HL-60/S4 treated with phorbol 12-myristate 13-acetate at 8.2 ng/mL for 4 days and 3 days (cell line): ENCODE measurements around the gene HYPK.

Source experiments
- in situ Hi-C: fragments of 300-500 bp; cut with MboI; formaldehyde crosslinking; loops from 2 replicates; pipeline ENCODE4 v1.15.0; 2022; ENCODE audit warnings: low sequenced_read_pairs

The HYPK gene, protein sequence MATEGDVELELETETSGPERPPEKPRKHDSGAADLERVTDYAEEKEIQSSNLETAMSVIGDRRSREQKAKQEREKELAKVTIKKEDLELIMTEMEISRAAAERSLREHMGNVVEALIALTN

DNA sequence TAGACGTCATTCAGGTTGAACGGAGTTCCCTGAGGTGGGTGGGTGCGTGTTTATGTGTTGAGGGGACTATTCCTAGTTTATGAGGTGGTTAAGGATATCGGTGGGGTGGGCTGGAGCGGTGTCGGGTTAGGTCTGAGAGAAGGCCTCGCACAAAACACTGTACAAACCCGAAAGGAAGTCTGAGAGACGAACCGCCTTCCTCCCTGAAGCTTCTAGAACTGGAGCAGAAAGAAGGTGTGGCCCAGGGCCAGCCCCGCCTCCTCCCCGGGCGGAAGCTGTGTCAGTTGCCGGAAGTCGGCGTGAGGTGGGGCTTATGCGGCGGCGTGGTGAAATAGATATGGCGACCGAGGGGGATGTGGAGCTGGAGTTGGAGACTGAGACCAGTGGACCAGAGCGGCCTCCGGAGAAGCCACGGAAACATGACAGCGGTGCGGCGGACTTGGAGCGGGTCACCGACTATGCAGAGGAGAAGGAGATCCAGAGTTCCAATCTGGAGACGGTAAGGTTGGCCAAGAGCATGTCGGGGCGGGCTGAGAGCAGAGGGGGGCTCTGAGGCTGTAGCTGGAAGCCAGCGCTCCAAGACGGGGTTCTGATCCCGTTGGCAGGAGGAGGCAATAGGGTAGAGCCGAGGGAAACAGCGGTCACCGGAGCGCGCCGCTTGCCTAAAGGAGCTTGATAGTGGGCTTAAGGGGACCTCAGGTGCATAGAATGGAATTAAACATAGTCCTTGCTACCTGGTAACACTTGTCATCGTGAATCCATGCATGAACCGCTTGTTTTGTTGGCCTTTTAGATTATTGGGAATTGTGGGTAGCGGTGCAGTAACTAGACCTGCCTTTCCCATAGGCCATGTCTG, at the start of gene HYPK:
Gene HYPK (plus strand): TSS at position 314 of the 856 bp plus-strand sequence. CDS start 24 bp downstream, at position 338.
- in situ Hi-C loops = no loop called here

DNA sequence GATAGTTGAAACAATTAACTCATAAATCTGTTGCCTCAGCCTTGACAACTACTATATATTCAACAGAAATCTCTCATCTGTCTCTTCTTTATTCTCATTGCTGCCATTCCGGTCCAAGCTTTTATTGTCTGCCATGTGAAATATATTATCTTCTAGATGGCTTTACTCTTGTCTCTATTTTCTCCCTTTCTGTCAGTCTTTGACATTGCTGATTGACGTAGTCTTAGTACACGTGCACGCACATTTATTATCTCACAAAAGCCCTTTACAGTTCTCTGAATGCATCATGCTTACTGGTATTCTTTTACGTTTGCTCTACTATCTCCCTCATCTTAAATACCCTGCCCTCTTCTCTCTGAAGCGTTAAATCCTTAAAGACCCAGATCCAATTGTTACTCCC, 48.5 kb upstream of the HYPK start:
- in situ Hi-C loops = no loop called here

DNA sequence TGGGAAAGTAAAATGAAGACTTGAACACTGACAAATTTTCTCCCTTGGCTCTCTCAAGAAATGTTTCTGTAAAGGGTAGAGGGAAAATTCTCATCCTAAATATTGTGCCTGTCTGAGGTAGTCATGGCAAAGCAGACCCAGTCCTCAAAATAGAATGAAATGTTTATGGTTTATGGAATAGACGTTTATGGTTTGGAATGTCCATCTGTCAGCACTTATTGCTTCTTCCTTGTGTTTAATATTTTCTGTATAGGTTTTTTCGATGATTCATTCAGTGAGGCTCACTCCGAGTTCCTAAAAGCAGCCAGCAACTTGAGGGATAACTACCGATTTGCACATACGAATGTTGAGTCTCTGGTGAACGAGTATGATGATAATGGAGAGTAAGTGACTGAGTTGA, 37.6 kb upstream of the HYPK start:
- in situ Hi-C loops = no loop called here

DNA sequence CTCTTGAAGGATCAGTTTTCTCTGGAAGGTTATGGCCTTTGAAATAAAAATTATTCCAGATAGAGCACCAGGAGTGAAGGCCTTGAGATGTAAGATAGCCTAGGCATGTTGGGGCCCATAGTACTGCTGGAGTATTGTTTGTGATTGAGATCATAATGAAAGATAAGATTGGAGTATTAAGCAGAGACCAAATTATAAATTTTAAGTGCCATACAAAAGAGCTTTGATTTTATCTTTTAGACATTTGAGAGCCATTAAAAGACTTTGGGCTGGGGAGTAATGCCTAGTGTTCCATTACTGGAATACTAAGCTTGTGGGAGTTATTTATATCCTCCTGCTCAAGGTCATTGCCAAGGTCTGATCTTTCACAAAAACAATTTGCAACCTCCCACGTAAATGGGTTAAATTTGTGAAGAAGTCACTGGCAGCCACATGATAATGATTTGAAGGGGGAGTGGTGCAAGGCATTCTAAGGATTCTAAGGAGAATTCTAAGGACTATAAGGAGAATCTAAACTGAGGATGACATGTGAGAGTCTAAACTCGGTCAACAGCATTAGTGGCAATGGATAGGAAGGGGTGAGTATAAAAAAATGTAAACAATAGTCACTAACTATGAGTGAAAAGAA, 36.5 kb upstream of the HYPK start:
- in situ Hi-C loops = no loop called here

DNA sequence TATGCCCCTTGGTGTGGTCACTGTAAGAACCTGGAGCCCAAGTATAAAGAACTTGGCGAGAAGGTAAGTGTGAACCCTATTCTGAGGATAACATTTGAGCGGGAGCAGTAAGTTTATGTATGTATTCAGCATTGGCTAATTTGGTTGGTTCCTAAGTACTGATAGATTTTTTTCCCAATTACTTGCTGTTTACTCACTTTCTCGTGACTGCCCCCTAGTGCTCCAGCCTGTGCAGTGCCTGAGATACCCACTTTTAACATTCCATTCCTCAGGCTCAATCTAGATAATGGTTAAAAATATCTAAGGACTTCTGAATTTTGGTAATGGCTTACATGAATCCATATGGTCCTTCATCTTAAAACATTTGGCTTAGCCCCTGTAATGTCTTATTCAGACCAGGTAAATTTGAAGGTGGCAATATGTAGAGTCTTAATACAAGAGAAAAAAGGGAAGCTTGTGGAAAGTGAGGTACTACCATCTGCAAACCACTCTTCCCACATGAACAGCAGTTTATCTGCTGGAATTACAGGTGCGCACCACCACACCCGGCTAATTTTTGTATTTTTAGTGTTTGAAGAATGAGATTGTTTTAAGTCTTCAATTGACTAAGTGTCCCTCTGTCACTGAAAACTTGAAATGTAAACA, 30.7 kb upstream of the HYPK start:
- in situ Hi-C loops = no loop called here

DNA sequence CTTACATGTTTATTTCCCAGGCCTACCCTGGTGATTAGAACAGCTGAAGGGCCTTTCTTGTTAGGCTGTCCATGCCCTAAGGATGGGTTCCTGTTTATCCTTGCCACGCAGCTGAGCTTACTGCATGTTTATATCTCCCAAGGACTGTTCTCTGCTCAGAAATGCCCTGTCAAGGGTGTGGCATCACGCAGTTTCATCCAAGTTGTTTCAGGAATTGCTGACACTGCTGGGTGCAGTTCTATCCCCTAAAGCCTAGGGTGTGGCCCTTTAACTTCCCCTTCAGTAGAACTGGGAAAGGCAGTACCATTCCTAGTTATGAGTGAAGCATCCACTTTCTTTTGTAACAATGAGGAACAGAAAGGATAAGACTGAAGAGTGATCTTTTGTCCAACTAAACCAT, 28.6 kb upstream of the HYPK start:
- in situ Hi-C loops = no loop called here

DNA sequence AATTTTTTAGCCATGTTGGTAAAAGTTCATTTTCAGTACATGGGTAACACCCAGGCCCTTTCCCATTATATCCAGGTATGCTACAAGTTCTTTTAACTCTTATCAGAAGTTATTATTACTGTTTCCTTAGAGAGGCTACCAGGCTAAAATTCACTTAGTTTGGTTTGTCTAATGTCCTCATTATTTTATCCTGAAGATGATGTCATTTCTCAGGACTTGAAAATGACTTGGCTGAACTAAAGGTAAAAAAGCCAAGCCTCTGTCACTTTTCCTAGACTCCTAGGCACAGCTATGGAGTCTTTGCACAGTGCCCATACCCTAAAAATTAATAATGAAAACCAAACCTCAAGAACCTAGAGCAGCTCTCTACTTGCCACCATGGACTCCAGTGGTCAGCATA, 27.8 kb upstream of the HYPK start:
- in situ Hi-C loops = no loop called here

DNA sequence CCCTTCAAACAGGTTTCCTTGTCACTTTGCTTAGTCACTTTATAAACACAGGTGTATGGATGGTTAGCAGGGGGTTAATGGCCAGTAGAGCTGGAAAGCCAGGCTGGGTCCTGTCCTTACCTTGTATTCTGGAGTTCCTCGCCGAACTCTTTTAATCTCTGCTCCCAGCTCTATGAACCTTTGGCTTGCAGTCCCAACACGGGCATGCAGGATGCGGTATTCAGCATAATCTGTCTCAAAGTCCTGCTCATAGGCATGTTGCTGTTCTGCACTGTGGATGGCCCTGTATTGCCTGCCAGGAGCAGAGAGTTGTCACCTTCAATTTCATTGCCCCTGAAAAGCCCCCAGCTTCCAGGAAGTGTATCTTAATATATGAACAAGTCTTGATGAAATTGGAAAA, 26.3 kb upstream of the HYPK start:
- in situ Hi-C loops = no loop called here

DNA sequence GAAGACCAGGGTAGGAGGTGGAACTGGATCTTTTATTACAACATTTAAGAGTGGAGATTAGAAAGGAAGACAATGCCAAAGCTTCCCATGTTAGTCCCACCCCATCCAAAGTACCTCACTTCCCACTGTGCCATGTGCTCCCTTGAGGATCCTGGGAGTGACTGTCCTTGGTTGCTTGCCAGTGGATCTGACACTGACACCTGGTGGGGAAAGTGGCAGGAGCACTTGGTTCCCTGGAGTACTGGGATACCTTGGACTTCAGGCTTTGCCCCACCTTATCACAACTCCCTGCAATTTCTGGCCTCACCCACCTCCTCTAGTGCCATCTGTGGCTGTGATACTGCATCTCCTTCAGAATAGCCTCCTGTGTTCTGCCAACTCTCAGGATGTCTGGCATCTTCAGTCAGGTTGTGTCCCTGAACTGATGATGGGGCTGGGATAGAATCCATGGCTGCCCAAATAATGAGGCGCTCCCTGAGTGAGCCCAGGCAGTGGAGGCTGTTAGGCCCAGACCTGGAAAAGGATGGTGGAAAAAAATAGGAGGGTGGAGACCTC, 24.9 kb upstream of the HYPK start:
- in situ Hi-C loops = no loop called here

DNA sequence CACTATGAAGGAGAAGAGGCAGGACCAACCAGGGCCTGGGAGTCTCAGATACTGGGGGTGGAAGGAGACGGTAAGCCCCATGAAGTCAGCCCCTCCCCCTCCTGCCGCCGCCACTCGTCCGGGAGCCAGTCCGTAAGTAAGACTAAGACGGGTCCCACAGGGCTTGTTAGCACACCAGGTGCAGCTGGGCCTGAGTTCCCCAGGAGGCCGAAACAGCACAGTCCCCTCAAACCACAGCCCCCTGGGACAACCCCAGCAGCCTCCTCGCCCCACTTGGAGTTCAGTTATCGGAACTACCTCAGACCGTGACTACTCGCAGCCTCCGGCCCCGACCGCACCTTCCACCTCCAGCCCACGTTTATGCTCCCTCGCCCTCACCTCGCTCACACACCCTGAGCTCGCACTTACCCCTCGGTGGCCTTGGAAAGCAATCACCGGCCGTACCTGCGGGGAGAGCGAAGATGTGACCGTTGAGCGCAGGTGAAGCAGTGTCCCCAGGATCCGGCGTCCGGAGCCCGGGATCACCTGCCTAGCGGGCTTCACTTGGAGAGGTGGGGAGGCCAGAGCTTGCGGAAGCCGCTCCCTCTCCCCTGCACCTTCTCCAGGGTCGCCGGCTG, 24.2 kb upstream of the HYPK start:
- in situ Hi-C loops = no loop called here

DNA sequence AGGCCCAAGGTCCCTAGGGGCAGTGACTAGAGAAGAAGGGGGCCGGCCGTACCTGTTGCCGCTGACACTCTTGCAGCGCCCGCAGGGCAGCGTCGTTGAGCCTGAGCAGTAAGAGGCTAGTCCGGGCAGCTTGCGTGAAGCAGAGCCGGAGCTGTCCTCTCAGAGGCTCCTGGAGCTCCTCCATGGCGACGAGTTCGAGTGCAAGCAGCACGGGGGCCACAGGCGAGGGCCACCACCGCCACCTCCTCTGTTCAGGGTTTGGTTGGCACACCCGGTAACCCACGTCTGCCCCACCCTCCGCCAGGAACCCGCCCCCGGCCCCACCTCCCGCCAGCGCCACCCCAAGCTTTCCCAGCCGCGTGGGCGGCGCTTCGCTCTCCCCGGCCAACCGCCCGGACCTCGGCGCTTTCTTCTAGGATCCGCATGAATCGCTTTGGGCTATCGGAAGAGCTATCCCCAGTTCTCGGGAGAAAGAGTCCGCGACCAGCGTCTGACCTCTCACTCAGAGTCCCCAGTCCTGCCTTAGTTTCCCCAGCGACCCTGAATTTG, 23.6 kb upstream of the HYPK start, which contains the start of gene ELL3:
Gene ELL3 (minus strand): TSS at position 249 of the 549 bp plus-strand sequence. CDS start 65 bp downstream, at position 184.
- in situ Hi-C loops = no loop called here

DNA sequence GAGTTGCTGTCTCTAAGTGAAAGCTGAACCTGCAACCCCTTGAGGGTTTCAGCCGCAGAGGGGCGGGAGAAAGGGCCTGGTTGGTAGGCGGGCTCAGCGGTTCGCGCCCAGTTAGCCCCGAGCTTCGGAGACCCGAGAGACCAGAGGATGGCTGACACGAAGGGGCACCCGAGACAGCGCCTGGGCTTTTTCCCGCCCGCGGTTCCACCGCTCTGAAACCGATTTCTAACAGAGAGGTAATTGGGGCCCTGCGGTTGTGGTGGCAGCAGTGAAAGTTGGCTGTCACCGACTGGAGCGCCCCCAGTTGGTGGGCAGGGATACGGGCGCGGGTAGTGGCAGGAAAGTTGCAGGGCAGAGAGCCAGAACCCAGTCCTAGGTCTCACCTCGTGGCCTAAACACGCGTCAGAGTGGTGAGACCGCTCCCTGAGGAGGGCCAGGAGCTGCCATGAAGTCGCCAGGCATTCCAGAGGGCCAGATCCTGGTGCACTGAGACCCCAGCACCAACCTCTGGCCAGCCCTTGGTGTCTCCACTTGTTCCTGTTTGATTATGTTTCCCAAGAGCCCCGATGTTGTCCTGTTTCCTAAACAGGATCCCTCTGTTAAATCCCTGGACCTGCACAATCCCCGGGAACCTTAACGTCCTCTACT, 23.0 kb upstream of the HYPK start:
- in situ Hi-C loops = no loop called here

DNA sequence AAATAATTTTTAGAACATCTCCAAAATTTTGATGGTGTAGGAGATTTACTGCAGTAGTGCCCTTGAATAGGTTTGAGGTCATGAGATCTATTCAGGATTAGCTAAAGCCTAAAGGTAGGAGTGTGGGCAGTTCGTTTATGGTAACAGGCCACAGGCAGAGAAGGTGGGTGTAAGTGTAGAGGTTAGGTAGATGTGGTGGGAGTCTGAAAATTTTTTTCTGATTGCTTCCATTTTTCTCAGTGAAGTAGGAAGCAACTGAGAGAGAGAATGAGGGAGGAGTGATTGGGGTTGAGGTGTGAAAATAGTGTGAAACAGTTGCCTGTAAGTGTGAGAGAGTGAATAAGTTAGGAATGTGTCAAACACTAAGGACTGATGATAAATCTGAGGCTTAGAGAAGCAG, 21.4 kb upstream of the HYPK start:
- in situ Hi-C loops = no loop called here

DNA sequence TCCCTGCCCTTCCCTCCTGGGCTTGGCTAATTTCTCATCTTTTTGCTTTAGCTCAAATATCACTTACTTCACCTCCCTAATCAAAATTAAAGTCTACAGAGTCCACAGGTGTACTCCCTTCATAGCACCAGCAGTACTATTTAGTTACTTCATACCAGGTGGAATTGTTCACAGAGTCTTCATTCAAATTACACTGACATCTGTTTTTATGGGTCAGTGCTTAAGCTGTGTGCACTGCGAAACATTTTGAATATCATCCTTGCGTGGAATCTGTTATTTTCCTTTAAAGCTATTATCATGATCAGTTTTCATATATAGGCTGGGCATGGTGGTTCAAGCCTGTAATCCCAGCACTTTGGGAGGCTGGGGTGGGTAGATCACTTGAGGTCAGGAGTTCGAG, 11.0 kb upstream of the HYPK start:
- in situ Hi-C loops = no loop called here

DNA sequence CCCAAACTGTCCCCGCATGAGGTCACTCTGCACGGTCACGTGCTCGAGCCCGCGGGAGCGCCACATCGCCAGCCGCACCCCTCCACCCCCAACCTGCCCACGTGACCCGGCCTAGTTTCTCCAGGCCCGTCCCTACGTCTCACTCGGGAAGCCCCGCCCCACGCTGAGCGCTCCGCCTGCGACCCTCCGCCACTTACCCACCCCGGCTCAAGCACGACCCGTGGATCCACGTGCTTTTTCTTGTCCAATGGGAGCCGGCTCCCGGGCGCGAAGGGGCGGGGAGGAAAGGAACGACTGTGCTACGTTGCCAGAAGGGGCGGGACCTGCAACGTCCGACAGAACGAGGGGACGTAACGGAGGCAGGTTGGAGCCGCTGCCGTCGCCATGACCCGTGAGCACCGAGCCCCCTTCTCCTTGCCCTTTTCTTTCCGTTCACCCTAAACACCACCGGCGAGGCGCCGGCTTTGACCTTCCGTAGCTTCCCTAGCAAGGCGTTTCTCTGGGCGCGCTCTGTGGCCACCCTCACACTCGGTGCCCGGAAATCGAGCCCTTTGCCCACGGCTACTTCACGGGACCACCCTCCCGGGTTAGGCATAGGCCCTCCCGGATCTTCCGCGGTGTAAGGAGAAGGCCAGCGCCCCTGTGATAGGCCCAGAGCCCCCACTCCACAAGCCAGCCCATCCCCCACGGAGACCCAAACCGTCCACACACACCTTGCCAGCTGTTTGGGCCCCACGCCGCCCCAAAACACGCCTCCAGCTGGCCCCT, 8.2 kb upstream of the HYPK start, which contains the start of gene SERF2:
Gene SERF2 (plus strand): TSS at position 328 of the 768 bp plus-strand sequence. CDS start 57 bp downstream, at position 385.
- in situ Hi-C loops = no loop called here

DNA sequence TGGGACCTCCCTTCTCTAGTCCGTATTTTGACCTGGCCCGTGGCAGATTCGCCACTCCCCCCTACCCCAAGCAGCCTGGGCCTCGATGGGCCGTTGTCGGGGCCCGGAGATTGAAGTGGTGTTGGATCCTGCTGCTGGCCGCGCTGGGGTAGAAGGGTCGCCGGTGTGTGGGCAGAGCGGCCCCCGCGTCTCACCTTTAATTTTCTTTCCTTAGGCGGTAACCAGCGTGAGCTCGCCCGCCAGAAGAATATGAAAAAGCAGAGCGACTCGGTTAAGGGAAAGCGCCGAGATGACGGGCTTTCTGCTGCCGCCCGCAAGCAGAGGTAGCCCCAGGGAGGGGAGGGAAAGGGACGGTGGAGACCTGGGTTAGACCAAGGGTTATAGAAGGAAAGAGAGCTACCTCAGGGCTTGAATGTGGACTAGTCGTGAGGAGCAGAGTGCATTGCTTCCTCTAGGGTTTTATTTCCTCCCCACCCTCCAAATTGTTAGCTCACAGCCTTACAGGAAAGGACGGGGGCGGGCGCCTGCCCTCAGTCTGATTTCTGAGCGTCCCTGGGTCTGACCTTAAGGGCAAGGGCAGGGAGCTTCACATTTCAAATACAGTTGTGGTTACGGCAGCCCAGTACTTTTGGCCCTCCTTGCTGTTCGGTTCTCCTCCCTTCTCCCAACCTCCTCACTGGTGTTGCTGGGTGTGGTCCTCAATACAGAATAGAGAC, 7.5 kb upstream of the HYPK start:
- in situ Hi-C loops = no loop called here

DNA sequence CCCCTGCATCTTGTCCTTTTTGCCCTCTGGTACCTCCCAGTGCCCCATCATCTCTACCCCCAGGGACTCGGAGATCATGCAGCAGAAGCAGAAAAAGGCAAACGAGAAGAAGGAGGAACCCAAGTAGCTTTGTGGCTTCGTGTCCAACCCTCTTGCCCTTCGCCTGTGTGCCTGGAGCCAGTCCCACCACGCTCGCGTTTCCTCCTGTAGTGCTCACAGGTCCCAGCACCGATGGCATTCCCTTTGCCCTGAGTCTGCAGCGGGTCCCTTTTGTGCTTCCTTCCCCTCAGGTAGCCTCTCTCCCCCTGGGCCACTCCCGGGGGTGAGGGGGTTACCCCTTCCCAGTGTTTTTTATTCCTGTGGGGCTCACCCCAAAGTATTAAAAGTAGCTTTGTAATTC, 6.8 kb upstream of the HYPK start:
- in situ Hi-C loops = no loop called here

DNA sequence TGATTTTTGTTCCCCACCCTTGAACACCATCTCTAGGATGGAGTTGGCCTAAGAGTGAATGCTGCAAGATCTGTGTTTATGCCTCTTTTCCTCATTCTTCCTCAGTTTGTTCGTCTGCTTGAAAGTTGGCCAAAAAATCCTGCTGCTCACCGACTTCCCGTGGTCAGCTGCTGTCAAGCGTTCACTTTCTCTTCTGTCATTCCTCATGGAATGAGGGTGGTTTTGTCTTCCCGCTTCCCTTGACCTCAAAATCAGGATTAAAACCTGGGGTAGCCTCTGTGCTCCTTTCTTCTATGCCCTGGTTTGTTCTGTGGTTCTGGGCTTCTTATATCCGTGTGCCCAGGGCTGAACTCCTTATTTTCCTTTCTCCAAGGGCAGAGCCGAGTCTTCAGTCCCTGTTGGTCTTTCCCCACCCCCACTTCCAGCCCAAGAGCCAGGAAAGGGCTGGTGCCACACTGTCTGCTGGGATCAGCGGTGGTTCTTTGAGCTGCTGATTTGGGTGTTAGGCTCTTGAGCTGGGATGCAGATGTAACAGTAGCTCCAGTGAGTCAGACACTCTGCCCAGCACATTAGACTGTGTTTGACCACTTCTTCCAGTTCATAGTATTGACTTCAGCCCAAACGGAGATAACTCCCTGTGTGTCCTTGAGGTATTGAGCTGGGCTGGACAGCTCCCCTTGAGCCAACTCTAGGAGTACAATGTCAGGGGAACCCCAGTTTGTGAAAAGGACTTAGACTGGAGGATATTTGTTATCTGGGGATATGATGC, 5.9 kb upstream of the HYPK start:
- in situ Hi-C loops = no loop called here
